ENCODE measurements around the gene PIR.

PIR gene

GRCh38 chrX:15418707-15419181 is 74.4 kb downstream of the PIR start:
- FAIRE-seq (no peak), DNase-seq (ENCODE audit: insufficient read length, low spot score) (no peak)
- TF ChIP-seq POLR2A (IDR thresholded peaks at IDR 0.05; ENCODE audit: low read depth, low read length) = no peak

GRCh38 chrX:15418041-15418706 is 75.0 kb downstream of the PIR start:
- no peak for DNase-seq (ENCODE audit: insufficient read length, low spot score)
- no peak for FAIRE-seq
- no peak for TF ChIP-seq POLR2A (IDR thresholded peaks at IDR 0.05; ENCODE audit: low read depth, low read length)

- DNase-seq (ENCODE audit: insufficient read length, low spot score) (no peak), FAIRE-seq (no peak)
- no peak for TF ChIP-seq POLR2A (IDR thresholded peaks at IDR 0.05; ENCODE audit: low read depth, low read length)
These were observed 76.8 kb downstream of the PIR start for GRCh38 chrX:15416133-15416993.

- DNase-seq (ENCODE audit: insufficient read length, low spot score) = no peak
These were observed 80.0 kb downstream of the PIR start for GRCh38 chrX:15413101-15413500.

GRCh38 chrX:15410947-15411346 is 82.2 kb downstream of the PIR start:
- TF ChIP-seq POLR2A (IDR thresholded peaks at IDR 0.05; ENCODE audit: low read depth, low read length) = no peak
- FAIRE-seq (no peak), DNase-seq (ENCODE audit: insufficient read length, low spot score) (no peak)

More at GRCh38 chrX:15413101-15413500, 80.0 kb downstream of the PIR start:
- TF ChIP-seq POLR2A (IDR thresholded peaks at IDR 0.05; ENCODE audit: low read depth, low read length) = no peak
- no peak for FAIRE-seq

- TF ChIP-seq POLR2A (IDR thresholded peaks at IDR 0.05; ENCODE audit: low read depth, low read length) = no peak
- DNase-seq (ENCODE audit: insufficient read length, low spot score) (no peak), FAIRE-seq (no peak)
These were observed 82.7 kb downstream of the PIR start for GRCh38 chrX:15410430-15410829.

- no peak for FAIRE-seq
- no peak for TF ChIP-seq POLR2A (IDR thresholded peaks at IDR 0.05; ENCODE audit: low read depth, low read length)
These were observed 87.3 kb downstream of the PIR start for GRCh38 chrX:15405846-15406245.

GRCh38 chrX:15404401-15405096 is 88.6 kb downstream of the PIR start:
- FAIRE-seq (no peak), DNase-seq (ENCODE audit: insufficient read length, low spot score) (no peak)
- no peak for TF ChIP-seq POLR2A (IDR thresholded peaks at IDR 0.05; ENCODE audit: low read depth, low read length)

More at GRCh38 chrX:15405846-15406245, 87.3 kb downstream of the PIR start:
- no peak for DNase-seq (ENCODE audit: insufficient read length, low spot score)

- TF ChIP-seq POLR2A (IDR thresholded peaks at IDR 0.05; ENCODE audit: low read depth, low read length) = no peak
- no peak for FAIRE-seq
These were observed 91.8 kb downstream of the PIR start for GRCh38 chrX:15401378-15401777.

GRCh38 chrX:15399962-15400391 is 93.2 kb downstream of the PIR start:
- no peak for FAIRE-seq
- TF ChIP-seq POLR2A (IDR thresholded peaks at IDR 0.05; ENCODE audit: low read depth, low read length) = no peak
- DNase-seq (ENCODE audit: insufficient read length, low spot score) = no peak

More at GRCh38 chrX:15401378-15401777, 91.8 kb downstream of the PIR start:
- no peak for DNase-seq (ENCODE audit: insufficient read length, low spot score)

GRCh38 chrX:15398874-15399273 is 94.3 kb downstream of the PIR start:
- FAIRE-seq (no peak), DNase-seq (ENCODE audit: insufficient read length, low spot score) (no peak)
- no peak for TF ChIP-seq POLR2A (IDR thresholded peaks at IDR 0.05; ENCODE audit: low read depth, low read length)

- DNase-seq (ENCODE audit: insufficient read length, low spot score) = no peak
- TF ChIP-seq POLR2A (IDR thresholded peaks at IDR 0.05; ENCODE audit: low read depth, low read length) = no peak
- FAIRE-seq = no peak
These were observed 97.3 kb downstream of the PIR start for GRCh38 chrX:15395789-15396188.

GRCh38 chrX:15391850-15392249 is 101.3 kb downstream of the PIR start:
- TF ChIP-seq POLR2A (IDR thresholded peaks at IDR 0.05; ENCODE audit: low read depth, low read length) = no peak
- DNase-seq (ENCODE audit: insufficient read length, low spot score) (no peak), FAIRE-seq (no peak)

GRCh38 chrX:15384304-15384703 is 108.8 kb downstream of the PIR start, which contains the start of gene VEGFD:
Gene VEGFD, minus strand, starts transcription at chrX:15384413. Its CDS starts 467 bp downstream, at chrX:15383946.
- no peak for TF ChIP-seq POLR2A (IDR thresholded peaks at IDR 0.05; ENCODE audit: low read depth, low read length)
- DNase-seq (ENCODE audit: insufficient read length, low spot score) = no peak
- FAIRE-seq = no peak

Measured in H54 (cell line).